ENCODE measurements around the gene MED23. TPM values are rescaled to one million over a fixed set of nuclear protein-coding genes. Genes with fewer than 3 reads are reported as not detected.
A peak's percentile ranks its signal among the peaks of the same experiment; 100 is the strongest.

MED23 gene
- total RNA-seq, 1 donor from 2014 or later, result 38.8 TPM

DNA sequence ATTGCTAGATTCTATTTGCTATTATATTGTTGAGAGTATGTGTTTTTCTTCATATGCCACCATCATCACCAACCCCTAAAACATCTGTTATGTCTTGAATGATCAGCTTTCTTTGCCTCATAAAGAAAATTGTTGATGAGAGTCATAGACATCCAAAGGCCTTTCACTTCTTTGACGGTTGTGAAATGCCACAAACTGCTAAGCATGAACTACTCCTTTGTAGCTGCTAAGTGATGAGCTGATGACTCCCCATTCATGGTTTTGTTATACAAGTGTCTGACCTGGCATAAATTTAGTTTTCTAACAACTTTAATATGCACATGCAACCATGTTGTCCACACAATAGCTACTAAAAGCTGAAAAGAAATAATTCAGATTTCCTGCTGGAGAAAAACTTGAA, 684 bp upstream of the MED23 start:
- Mint-ChIP-seq H3K27me3 (ENCODE audit: unreplicated experiment) (peaks cover 2% of the 10 kb centered on the region), H3K36me3 (ENCODE audit: unreplicated experiment) (no peaks in the 10 kb centered on the region), H3K9me3 (ENCODE audit: unreplicated experiment) (no peaks in the 10 kb centered on the region), H3K4me1 (ENCODE audit: low read depth, unreplicated experiment) (no peaks in the 10 kb centered on the region), H3K4me3 (ENCODE audit: unreplicated experiment) (peak overlapping the region; percentile 99), H3K27ac (ENCODE audit: unreplicated experiment) (no peak overlapping the region)
- DNase-seq, result no peak
- TF ChIP-seq, protein P1, sequence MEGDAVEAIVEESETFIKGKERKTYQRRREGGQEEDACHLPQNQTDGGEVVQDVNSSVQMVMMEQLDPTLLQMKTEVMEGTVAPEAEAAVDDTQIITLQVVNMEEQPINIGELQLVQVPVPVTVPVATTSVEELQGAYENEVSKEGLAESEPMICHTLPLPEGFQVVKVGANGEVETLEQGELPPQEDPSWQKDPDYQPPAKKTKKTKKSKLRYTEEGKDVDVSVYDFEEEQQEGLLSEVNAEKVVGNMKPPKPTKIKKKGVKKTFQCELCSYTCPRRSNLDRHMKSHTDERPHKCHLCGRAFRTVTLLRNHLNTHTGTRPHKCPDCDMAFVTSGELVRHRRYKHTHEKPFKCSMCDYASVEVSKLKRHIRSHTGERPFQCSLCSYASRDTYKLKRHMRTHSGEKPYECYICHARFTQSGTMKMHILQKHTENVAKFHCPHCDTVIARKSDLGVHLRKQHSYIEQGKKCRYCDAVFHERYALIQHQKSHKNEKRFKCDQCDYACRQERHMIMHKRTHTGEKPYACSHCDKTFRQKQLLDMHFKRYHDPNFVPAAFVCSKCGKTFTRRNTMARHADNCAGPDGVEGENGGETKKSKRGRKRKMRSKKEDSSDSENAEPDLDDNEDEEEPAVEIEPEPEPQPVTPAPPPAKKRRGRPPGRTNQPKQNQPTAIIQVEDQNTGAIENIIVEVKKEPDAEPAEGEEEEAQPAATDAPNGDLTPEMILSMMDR (IDR thresholded peaks at IDR 0.05; ENCODE audit: partially characterized antibody, unreplicated experiment), result no peak

DNA sequence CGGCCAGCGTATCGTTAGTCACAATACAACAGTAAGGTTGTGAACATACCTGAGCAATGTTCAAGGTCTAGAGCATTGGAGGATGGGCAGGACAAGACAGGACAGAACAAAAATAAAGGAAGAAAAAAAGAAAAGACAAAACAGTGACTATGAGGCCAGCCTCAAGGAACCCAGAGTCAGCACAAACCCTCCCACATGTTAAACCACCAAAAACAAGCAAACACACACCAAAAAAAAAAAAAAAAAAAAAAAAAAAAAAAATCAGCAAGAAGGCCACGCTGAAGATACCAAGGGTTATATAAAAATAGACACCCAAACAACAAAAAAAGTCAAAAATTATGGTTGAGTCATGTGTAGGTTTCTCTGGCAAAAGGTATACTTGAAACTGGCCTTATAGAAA, 12.8 kb downstream of the MED23 start:
- no peak overlapping the region for H3K4me3 Mint-ChIP-seq (ENCODE audit: unreplicated experiment)
- H3K27me3 Mint-ChIP-seq (ENCODE audit: unreplicated experiment), result no peaks in the 10 kb centered on the region
- H3K9me3 Mint-ChIP-seq (ENCODE audit: unreplicated experiment), result no peaks in the 10 kb centered on the region
- H3K36me3 Mint-ChIP-seq (ENCODE audit: unreplicated experiment), result no peaks in the 10 kb centered on the region
- no peak for DNase-seq
- TF ChIP-seq, protein P1 (IDR thresholded peaks at IDR 0.05; ENCODE audit: partially characterized antibody, unreplicated experiment), result no peak
- no peak overlapping the region for H3K27ac Mint-ChIP-seq (ENCODE audit: unreplicated experiment)
- H3K4me1 Mint-ChIP-seq (ENCODE audit: low read depth, unreplicated experiment), result no peaks in the 10 kb centered on the region

DNA sequence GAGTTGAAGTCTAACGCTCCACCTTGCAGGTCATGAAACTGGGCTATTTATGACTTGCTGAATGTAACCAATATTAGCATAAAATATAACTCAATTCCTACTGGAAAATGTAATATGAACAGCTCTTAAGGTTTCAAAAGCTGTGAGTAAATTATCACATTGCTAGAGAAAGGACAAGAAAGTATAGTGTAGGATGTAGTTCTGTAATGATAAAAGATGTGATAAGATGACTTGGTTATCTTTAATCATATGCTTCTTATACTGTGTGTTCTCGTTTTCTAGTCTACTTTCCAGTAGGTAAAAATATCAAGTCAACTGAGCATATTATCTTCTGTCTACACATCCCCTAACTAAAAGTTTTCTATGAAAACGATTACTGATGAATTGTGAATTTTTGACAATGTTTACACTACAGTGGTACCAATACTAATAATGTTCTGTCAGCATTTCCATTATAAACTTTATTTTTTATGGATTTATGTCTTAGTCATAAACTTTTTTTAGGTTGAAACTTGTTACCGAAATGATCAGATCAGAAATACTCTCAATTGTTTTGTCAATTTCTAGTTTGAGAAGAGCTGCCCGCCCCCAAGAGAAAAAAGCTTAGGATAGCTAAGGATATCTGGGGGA, 14.6 kb downstream of the MED23 start:
- TF ChIP-seq, protein P1 (IDR thresholded peaks at IDR 0.05; ENCODE audit: partially characterized antibody, unreplicated experiment), result no peak

DNA sequence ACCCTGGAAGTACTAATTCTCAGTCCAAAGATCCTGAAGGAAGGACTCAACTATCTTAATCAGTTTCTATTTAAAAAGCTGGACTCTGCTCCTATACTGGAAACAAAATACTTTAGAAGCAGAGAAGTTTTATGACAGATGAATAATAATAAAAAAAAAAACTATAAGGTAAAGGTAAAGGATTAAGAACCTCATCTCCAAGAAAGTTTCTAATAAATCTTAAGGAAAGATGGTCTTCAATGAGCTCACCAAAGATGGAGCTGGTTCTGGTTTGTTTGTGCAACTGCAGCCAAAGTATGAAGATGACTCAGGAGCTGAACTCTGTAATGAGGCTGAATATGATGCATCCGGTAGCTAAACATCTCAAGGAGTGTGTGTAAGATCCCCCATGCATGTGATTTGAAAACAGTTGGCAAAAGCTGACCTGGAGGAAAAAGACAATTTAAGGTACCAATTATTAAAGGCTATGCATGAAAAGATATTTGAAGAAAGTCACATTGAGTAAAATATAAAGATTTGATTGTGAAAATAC, 25.2 kb downstream of the MED23 start:
- no peaks in the 10 kb centered on the region for H3K4me1 Mint-ChIP-seq (ENCODE audit: low read depth, unreplicated experiment)
- DNase-seq, result no peak
- H3K36me3 Mint-ChIP-seq (ENCODE audit: unreplicated experiment), result no peaks in the 10 kb centered on the region
- TF ChIP-seq, protein P1 (IDR thresholded peaks at IDR 0.05; ENCODE audit: partially characterized antibody, unreplicated experiment), result no peak
- peaks cover 2% of the 10 kb centered on the region for H3K27me3 Mint-ChIP-seq (ENCODE audit: unreplicated experiment)
- H3K27ac Mint-ChIP-seq (ENCODE audit: unreplicated experiment), result no peak overlapping the region
- H3K4me3 Mint-ChIP-seq (ENCODE audit: unreplicated experiment), result no peak overlapping the region
- no peaks in the 10 kb centered on the region for H3K9me3 Mint-ChIP-seq (ENCODE audit: unreplicated experiment)

More for the DNA sequence above, 14.6 kb downstream of the MED23 start:
- H3K36me3 Mint-ChIP-seq (ENCODE audit: unreplicated experiment), result no peaks in the 10 kb centered on the region
- no peaks in the 10 kb centered on the region for H3K4me1 Mint-ChIP-seq (ENCODE audit: low read depth, unreplicated experiment)
- no peak overlapping the region for H3K4me3 Mint-ChIP-seq (ENCODE audit: unreplicated experiment)
- DNase-seq, result no peak
- H3K27me3 Mint-ChIP-seq (ENCODE audit: unreplicated experiment), result peaks cover 3% of the 10 kb centered on the region
- no peak overlapping the region for H3K27ac Mint-ChIP-seq (ENCODE audit: unreplicated experiment)
- H3K9me3 Mint-ChIP-seq (ENCODE audit: unreplicated experiment), result no peaks in the 10 kb centered on the region

DNA sequence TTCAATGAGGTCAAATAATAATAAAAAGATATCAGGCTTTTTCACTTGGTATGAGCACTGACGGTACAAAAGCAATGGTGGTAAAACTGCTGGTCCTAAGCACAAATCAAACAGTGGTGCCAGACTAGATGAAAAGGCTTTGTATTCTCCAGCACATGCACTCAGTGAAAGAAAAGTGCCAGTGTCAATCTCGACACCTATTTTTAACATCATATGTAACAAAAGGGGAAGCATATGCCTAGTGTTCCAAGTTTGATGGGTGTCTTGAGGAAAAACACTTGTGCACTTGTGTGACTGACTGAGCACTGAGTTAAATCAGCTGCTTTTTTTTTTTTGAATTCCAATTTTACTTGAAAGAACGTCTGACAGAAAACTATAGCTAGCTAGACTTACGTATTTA, 27.3 kb downstream of the MED23 start:
- Mint-ChIP-seq H3K27ac (ENCODE audit: unreplicated experiment) (no peak overlapping the region), H3K27me3 (ENCODE audit: unreplicated experiment) (no peaks in the 10 kb centered on the region), H3K4me1 (ENCODE audit: low read depth, unreplicated experiment) (no peaks in the 10 kb centered on the region), H3K9me3 (ENCODE audit: unreplicated experiment) (no peaks in the 10 kb centered on the region), H3K4me3 (ENCODE audit: unreplicated experiment) (no peak overlapping the region), H3K36me3 (ENCODE audit: unreplicated experiment) (no peaks in the 10 kb centered on the region)
- no peak for DNase-seq
- TF ChIP-seq, protein P1 (IDR thresholded peaks at IDR 0.05; ENCODE audit: partially characterized antibody, unreplicated experiment), result no peak

Data from glutamatergic neuron (in vitro differentiated cells).